Adrenal gland (tissue), 5 donors: Measurements from ENCODE around the gene NME5.

Experiments
- POLR2A ChIP-seq, 2 donors: fragments of 450-650 bp; IDR thresholded peaks; one replicate each; pipeline ENCODE4 v1.6.1; 2017; ENCODE audit warnings: antibody characterized with exemption in 2 of 2, mild to moderate bottlenecking in 2 of 2, moderate library complexity in 1 of 2
- TF ChIP-seq, protein P1 (sequence below), 6 experiments: fragments of 450-650 bp in 4 of 6; fragments of 200-600 bp in 2 of 6; sonication (generic) in 1 of 6; IDR thresholded peaks; 1 replicate in 5 of 6; 2 replicates in 1 of 6; pipeline versions ENCODE4 v1.5.1 to v1.8.0; 2016 to 2021; ENCODE audit warnings: antibody characterized with exemption in 6 of 6, mild to moderate bottlenecking in 2 of 6, moderate library complexity in 1 of 6
- donor health status: DM: no; HTN: no; CAD: no.

DNA sequence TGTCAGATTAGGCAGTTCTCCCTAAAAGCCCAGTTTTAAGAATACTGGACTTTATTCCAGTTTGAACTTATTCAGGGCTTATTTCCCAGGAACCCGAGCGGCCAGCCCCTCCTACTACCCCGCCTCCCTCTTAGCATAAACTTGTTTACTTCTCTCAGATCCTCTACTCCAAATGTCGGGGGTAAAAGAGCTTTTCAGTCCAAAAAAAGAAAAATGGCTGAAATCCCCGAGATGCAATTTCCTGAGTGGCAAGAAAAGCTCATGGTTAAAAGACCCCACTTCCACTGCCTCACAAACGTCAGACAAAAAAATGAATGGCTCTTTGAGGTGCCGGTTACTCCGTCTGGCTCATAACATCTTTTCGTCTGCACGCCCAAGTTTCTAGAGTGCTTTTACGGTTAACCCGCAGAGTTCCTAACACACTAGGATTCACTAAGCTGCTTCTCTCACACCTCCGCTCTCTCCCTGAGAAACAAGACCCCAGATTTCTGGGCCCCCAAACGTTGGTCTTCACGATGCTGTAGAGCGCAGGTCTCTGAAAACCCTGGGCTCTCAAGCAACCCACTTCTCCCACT is 38.8 kb upstream of the NME5 start:
- TF ChIP-seq, protein P1, sequence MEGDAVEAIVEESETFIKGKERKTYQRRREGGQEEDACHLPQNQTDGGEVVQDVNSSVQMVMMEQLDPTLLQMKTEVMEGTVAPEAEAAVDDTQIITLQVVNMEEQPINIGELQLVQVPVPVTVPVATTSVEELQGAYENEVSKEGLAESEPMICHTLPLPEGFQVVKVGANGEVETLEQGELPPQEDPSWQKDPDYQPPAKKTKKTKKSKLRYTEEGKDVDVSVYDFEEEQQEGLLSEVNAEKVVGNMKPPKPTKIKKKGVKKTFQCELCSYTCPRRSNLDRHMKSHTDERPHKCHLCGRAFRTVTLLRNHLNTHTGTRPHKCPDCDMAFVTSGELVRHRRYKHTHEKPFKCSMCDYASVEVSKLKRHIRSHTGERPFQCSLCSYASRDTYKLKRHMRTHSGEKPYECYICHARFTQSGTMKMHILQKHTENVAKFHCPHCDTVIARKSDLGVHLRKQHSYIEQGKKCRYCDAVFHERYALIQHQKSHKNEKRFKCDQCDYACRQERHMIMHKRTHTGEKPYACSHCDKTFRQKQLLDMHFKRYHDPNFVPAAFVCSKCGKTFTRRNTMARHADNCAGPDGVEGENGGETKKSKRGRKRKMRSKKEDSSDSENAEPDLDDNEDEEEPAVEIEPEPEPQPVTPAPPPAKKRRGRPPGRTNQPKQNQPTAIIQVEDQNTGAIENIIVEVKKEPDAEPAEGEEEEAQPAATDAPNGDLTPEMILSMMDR (IDR thresholded peaks at IDR 0.05), result no peak
- no peak for TF ChIP-seq POLR2A (IDR thresholded peaks at IDR 0.05)
